Subcutaneous adipose tissue (tissue), 4 donors: Measurements from ENCODE around the gene ANKRD11. TPM values are rescaled to one million over a fixed set of nuclear protein-coding genes. Genes with fewer than 3 reads are reported as not detected.

Experiments
- CTCF ChIP-seq: fragments of 450-650 bp; IDR thresholded peaks from one replicate; pipeline ENCODE4 v1.5.1; 2016; ENCODE audit warnings: low read depth, mild to moderate bottlenecking, control low read depth, antibody characterized with exemption, moderate library complexity
- total RNA-seq, 4 donors: library from RNA; depleted of rRNA; stranded (reverse); fragments of >200 nt; gene quantifications; one replicate each; pipeline ENCODE4 v1.1.0, GENCODE V29; 2016

Gene ANKRD11
- total RNA-seq, 4 donors from 2014 or later, result 56.1 to 190 (median 62.6) TPM

- no peak for TF ChIP-seq CTCF
Measured at GRCh38 chr16:89370081-89370511, 120.3 kb downstream of the ANKRD11 start.

GRCh38 chr16:89369266-89369895 is 121.0 kb downstream of the ANKRD11 start:
- no peak for TF ChIP-seq CTCF

GRCh38 chr16:89368604-89369249 is 121.6 kb downstream of the ANKRD11 start:
- TF ChIP-seq CTCF, result no peak

- TF ChIP-seq CTCF, result no peak
Measured at GRCh38 chr16:89367538-89367915, 122.8 kb downstream of the ANKRD11 start.

GRCh38 chr16:89366561-89367537 is 123.5 kb downstream of the ANKRD11 start:
- TF ChIP-seq CTCF, result no peak

- no peak for TF ChIP-seq CTCF
Measured at GRCh38 chr16:89365996-89366395, 124.4 kb downstream of the ANKRD11 start.

- no peak for TF ChIP-seq CTCF
Measured at GRCh38 chr16:89365044-89365467, 125.3 kb downstream of the ANKRD11 start.
